Fibroblast of lung (primary cell): Measurements from ENCODE around the gene CST4.

Experiments used
- CTCF ChIP-seq, 2 donors: IDR thresholded peaks in 1 of 2; conservative IDR thresholded peaks in 1 of 2; 1 replicate in 1 of 2; 2 replicates in 1 of 2; pipeline ENCODE4 v1.5.1; 2011 to 2012; ENCODE audit warnings: low read length in 2 of 2, control low read depth in 1 of 2, inconsistent platforms in 1 of 2, low read depth in 1 of 2, mild to moderate bottlenecking in 1 of 2
- EZH2 ChIP-seq: IDR thresholded peaks from 2 replicates; pipeline ENCODE4 v1.5.1; 2012; ENCODE audit warnings: low read length, control low read depth, mild to moderate bottlenecking; ENCODE audit errors: missing control alignments

GRCh38 chr20:23644164-23644563 is 44.7 kb downstream of the CST4 start:
- TF ChIP-seq EZH2 (no peak), CTCF (conservative IDR thresholded peaks at IDR 0.05 in 1 of 2, IDR thresholded peaks at IDR 0.05 in 1 of 2; ENCODE audit: low read depth in 1 of 2, low read length in 2 of 2) (no peak)
